Fibroblast of mammary gland (primary cell): ENCODE data around the gene GDF7.
A peak's percentile ranks its signal among the peaks of the same experiment; 100 is the strongest.

Experiments
- DNase-seq: peaks from one replicate; pipeline ENCODE4 v3.0.0-alpha.2; 2010; ENCODE audit warnings: low read depth
- H3K4me3 ChIP-seq: 2 replicates; pipeline ENCODE4 v1.5.1; 2011; ENCODE audit warnings: low read depth, mild to moderate bottlenecking, low read length, moderate library complexity; ENCODE audit not compliant: control insufficient read depth
- CTCF ChIP-seq: conservative IDR thresholded peaks from 2 replicates; pipeline ENCODE4 v1.5.1; 2011; ENCODE audit warnings: low read depth, low read length, inconsistent platforms; ENCODE audit not compliant: control insufficient read depth, insufficient read depth

The GDF7 gene

GRCh38 chr2:20666304-20667150 is at the start of gene GDF7:
Gene GDF7 (plus strand): TSS chr2:20667144. CDS start chr2:20667240, 96 bp downstream.
- TF ChIP-seq CTCF = no peak
- no peak for DNase-seq
- peak within 1 kb of the TSS; percentile 9 for H3K4me3 ChIP-seq

- TF ChIP-seq CTCF = peak; percentile 40
- H3K4me3 ChIP-seq = no peak overlapping the region
- DNase-seq = peak; percentile 100
Measured at GRCh38 chr2:20617892-20618467, 49.0 kb upstream of the GDF7 start.

- DNase-seq = no peak
- no peak for TF ChIP-seq CTCF
- no peak overlapping the region for H3K4me3 ChIP-seq
Measured at GRCh38 chr2:20618468-20618885, 48.5 kb upstream of the GDF7 start.

GRCh38 chr2:20618886-20619521 is 47.9 kb upstream of the GDF7 start:
- H3K4me3 ChIP-seq = no peak overlapping the region
- no peak for TF ChIP-seq CTCF
- DNase-seq = no peak

- no peak overlapping the region for H3K4me3 ChIP-seq
- no peak for TF ChIP-seq CTCF
- DNase-seq = no peak
Measured at GRCh38 chr2:20619624-20620024, 47.3 kb upstream of the GDF7 start.

GRCh38 chr2:20620271-20620681 is 46.7 kb upstream of the GDF7 start:
- no peak for TF ChIP-seq CTCF
- no peak for DNase-seq
- no peak overlapping the region for H3K4me3 ChIP-seq
